GM12873 (cell line): ENCODE data around the gene LRRC52.

Experiments
- CTCF ChIP-seq: IDR thresholded peaks from 2 replicates; pipeline ENCODE4 v1.5.1; 2012; ENCODE audit warnings: low read depth, mild to moderate bottlenecking, moderate library complexity, low read length, control low read depth; ENCODE audit not compliant: insufficient read depth; ENCODE audit errors: missing control alignments

Gene LRRC52

GRCh38 chr1:165539306-165539705, 4.5 kb upstream of the LRRC52 start:
- no peak for TF ChIP-seq CTCF

- no peak for TF ChIP-seq CTCF
Observed at GRCh38 chr1:165539908-165540307, 3.9 kb upstream of the LRRC52 start.

- TF ChIP-seq CTCF = no peak
Observed at GRCh38 chr1:165542015-165542631, 1.7 kb upstream of the LRRC52 start.

- TF ChIP-seq CTCF = no peak
Observed at GRCh38 chr1:165542647-165543046, 1.2 kb upstream of the LRRC52 start.

GRCh38 chr1:165544996-165545395, 1.2 kb downstream of the LRRC52 start:
- TF ChIP-seq CTCF = no peak

GRCh38 chr1:165545974-165546373, 2.2 kb downstream of the LRRC52 start:
- TF ChIP-seq CTCF = no peak

- TF ChIP-seq CTCF = no peak
Observed at GRCh38 chr1:165549973-165550372, 6.2 kb downstream of the LRRC52 start.
